Motor neuron (in vitro differentiated cells): ENCODE measurements around the gene ZNF138. TPM values are rescaled to one million over a fixed set of nuclear protein-coding genes. Genes with fewer than 3 reads are reported as not detected.
"Not testable (repeated sequence)": the region's sequence is repeated elsewhere in the genome, so short reads cannot be mapped to it uniquely, and the experiment has no call there.

Source experiments
- ATAC-seq, 8 experiments: fragments of 200-7000 bp; cut with Tn5 transposase; replicated peaks in 6 of 8; 2 replicates each; pipeline ENCODE4 v1.8.0; 2021; ENCODE audit warnings: mild to moderate bottlenecking in 8 of 8, moderate library complexity in 8 of 8
- H3K27ac ChIP-seq, 2 donors: fragments of 250-450 bp; sonication (Bioruptor Pico); 2 replicates each; pipeline ENCODE4 v1.9.0; 2021; ENCODE audit warnings: antibody characterized with exemption in 2 of 2, mild to moderate bottlenecking in 2 of 2, moderate library complexity in 1 of 2
- H3K4me1 ChIP-seq, 2 donors: fragments of 250-450 bp; sonication (Bioruptor Pico); replicated peaks in 1 of 2; 2 replicates each; pipeline ENCODE4 v1.6.1; 2021; ENCODE audit warnings: antibody characterized with exemption in 2 of 2, mild to moderate bottlenecking in 2 of 2, moderate library complexity in 1 of 2
- H3K4me3 ChIP-seq, 5 donors: fragments of 250-450 bp; sonication (Bioruptor Pico); 2 replicates each; pipeline ENCODE4 v1.9.0; 2021; ENCODE audit warnings: antibody characterized with exemption in 5 of 5, mild to moderate bottlenecking in 5 of 5, moderate library complexity in 4 of 5
- WGBS, 10 experiments: fragments of 450-650 bp; shearing (Covaris generic); methylation state at CpG; one replicate each; pipeline ENCODE4 v1.0.0; 2022; 5-methylcytosine and 5-hydroxymethylcytosine counted together
- in situ Hi-C, 9 experiments: fragments of 400-800 bp; cut with MboI; loops; one replicate each; pipeline ENCODE4 v1.15.0; 2021; ENCODE audit warnings: low sequenced_read_pairs in 9 of 9, low pct_unique_long_range_greater_than_20kb in 2 of 9; ENCODE audit not compliant: unreplicated experiment in 9 of 9
- total RNA-seq, 8 experiments: library from RNA; unstranded; fragments of 300-600 nt; gene quantifications; 2 replicates each; pipeline versions ENCODE4 v1.2.3 to v1.2.4, GENCODE V29; 2022

Gene ZNF138
- total RNA-seq, 8 experiments from 2014 or later: 4.6 to 49.2 (median 20.2) TPM

DNA sequence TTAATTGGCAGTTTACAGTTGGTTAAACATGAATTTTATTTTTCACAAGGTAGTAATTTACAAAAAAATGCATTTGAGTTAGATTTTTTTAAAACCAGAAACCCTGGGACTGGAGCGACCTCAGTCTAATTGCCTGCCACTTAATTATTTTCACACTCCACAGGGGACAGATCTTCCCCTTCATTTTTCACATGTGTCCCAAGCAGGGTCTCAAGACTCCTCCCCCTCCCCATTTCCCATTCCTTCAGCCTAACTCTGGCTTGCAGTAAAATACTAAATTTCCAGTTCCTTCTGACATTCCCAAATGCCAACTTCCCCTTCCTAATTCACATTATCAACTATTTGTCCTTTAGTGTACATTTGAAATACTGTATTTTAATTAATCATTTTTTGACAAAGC is 948 bp downstream of the ZNF138 start:
- 0 to 22% (median 0%) methylated on average over 1 of the region's 1 CpG; no CpG with 5 or more reads in 2 of the 10 experiments for WGBS, 10 experiments
- Histone ChIP-seq H3K4me1 (peaks cover 3 to 14% of the 10 kb centered on the region in 2 donors), H3K27ac (peak overlapping the region; percentile 90 to 95), H3K4me3 (peak overlapping the region; percentile 51 to 96 (median 65))
- in situ Hi-C loops: no loop called here
- no peak for ATAC-seq

DNA sequence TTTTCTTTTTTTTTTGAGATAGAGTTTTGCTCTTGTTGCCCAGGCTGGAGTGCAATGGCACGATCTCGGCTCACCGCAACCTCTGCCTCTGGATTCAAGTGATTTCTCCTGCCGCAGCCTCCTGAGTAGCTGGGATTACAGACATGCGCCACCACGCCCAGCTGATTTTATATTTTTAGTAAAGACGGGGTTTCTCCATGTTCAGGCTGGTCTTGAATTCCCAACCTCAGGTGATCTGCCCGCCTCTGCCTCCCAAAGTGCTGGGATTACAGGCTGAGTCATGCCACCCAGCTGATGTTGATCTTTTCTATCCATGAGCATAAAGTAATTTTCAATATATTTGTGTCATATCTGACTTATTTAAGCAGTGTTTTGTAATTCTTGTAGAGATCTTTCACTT is 4.9 kb downstream of the ZNF138 start:
- H3K4me3 ChIP-seq, H3K27ac ChIP-seq, in situ Hi-C loops, ATAC-seq, H3K4me1 ChIP-seq: not testable (repeated sequence)
- WGBS, 10 experiments: 92 to 100% (median 95%) methylated on average over 3 to 8 of the region's 8 CpGs; no CpG with 5 or more reads in 1 of the 10 experiments

DNA sequence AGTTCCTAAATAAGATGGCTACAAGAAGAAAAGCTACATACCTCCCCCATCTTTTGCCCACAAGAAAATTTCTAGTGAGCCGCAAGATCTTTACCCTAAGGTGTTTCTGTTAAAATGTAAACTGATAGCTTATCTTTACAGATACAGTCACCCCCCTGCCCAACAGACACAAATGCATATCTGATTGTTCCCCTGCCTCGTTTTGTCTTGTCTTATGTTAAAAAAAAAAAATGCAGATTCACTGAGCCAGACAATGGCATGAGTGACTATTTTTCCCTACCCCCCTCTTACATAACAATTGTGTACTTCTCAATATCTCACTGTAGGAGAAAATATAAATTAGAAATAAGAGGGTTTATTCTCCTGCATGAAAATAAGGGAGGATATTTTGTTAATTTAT is 8.5 kb downstream of the ZNF138 start:
- WGBS, 10 experiments: 42 to 88% (median 56%) methylated on average over 1 to 2 of the region's 2 CpGs; no CpG with 5 or more reads in 2 of the 10 experiments
- H3K27ac ChIP-seq: no peak overlapping the region
- H3K4me1 ChIP-seq: no peaks in the 10 kb centered on the region

DNA sequence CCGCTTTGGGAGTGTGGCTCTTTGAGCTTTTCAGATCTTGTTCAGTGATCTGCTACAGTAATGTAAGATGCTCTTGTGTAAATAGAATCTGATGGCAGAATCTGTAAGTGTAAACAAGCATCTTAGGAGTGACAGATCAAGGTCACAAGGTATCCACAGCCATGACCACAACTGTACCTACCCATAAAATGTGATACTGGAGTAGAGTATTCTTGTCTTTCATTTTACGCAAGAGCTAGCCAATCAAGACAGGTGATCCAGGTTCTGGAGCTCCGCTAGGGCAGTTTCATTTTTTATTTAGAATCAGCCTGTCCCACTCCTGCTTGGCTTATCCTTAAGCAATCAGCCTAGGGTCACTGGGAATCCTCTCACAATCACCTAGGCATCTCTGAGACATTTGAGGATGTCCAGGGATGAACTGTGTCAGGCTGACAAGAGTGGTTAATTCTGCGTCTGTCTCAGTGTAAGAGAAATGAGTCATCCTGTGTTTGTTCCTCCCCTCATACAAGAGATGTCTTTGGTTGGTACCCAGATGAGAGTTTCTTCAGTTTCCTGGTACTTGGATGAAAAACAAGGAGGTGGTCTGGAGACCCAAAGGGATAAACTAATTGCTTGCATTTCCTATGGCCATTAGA is 13.6 kb downstream of the ZNF138 start:
- 76 to 100% (median 92%) methylated on average over 1 to 4 of the region's 4 CpGs; no CpG with 5 or more reads in 4 of the 10 experiments for WGBS, 10 experiments
- no peaks in the 10 kb centered on the region for H3K4me1 ChIP-seq
- in situ Hi-C loops: no loop called here
- H3K4me3 ChIP-seq: no peak overlapping the region
- no peak overlapping the region for H3K27ac ChIP-seq
- ATAC-seq: no peak

More for the DNA sequence above, 8.5 kb downstream of the ZNF138 start:
- ATAC-seq: no peak
- in situ Hi-C loops: no loop called here
- no peak overlapping the region for H3K4me3 ChIP-seq

DNA sequence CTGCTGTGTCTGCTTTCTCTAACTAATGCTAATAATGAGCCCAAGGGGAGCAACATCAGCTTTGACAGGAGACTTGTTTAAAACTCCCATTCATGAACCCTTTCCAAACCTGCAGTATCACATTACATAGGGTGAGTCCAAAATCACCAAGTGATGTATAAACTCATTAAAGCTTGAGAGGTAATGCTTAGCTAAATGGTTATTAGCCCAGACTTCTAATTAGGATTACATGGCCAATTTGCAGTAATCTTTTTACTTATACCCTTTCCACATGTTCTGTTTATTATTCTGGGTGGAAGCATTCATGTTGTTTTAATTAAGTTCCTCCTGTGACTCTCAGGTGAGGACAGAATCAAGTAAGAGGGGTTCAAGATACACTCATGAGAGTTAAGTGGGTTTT is 17.5 kb downstream of the ZNF138 start:
- Histone ChIP-seq H3K27ac (no peak overlapping the region), H3K4me1 (no peaks in the 10 kb centered on the region), H3K4me3 (no peak overlapping the region)
- in situ Hi-C loops: no loop called here
- ATAC-seq: no peak

DNA sequence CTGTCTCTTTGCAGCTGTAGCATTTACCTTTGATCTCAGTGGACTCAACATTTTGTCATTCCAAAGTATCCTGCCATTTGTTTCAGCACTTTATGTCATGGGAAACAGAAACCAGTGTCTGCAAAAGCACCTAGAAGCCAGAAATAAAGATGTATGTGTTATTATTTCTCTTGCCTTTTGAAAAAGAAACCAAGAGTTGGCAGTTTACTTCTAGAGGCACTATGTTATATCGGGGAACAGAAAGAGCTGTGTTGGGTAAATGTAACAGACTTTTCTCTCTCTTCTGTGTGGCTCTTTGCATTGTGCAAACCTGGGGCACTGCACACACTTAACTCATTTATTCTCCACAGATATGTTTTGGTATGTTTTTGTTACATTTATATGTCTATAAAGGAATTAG is 36.7 kb downstream of the ZNF138 start:
- in situ Hi-C loops: no loop called here
- WGBS, 10 experiments: 67 to 100% (median 100%) methylated on average over 1 of the region's 1 CpG; no CpG with 5 or more reads in 3 of the 10 experiments
- no peak for ATAC-seq
- H3K4me3 ChIP-seq: no peak overlapping the region
- H3K4me1 ChIP-seq: no peaks in the 10 kb centered on the region
- no peak overlapping the region for H3K27ac ChIP-seq

DNA sequence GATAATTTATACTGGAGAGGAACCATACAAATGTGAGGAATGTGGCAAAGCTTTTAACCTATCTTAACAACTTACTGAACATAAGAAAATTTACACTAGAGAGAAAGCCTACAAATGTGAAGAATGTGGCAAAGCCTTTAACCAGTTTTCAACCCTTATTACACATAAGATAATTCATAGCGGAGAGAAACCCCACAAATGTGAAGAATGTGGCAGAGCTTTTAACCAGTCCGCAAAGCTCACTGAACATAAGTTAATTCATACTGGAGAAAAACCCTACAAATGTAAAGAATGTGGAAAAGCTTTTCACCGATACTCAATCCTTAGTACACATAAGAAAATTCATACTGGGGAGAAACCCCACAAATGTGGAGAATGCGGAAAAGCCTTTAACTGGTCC is 37.9 kb downstream of the ZNF138 start:
- WGBS, 10 experiments: 78 to 100% (median 85%) methylated on average over 1 to 4 of the region's 4 CpGs
- Histone ChIP-seq H3K27ac (no peak overlapping the region), H3K4me3 (no peak overlapping the region), H3K4me1 (no peaks in the 10 kb centered on the region)
- in situ Hi-C loops: no loop called here
- ATAC-seq: no peak

DNA sequence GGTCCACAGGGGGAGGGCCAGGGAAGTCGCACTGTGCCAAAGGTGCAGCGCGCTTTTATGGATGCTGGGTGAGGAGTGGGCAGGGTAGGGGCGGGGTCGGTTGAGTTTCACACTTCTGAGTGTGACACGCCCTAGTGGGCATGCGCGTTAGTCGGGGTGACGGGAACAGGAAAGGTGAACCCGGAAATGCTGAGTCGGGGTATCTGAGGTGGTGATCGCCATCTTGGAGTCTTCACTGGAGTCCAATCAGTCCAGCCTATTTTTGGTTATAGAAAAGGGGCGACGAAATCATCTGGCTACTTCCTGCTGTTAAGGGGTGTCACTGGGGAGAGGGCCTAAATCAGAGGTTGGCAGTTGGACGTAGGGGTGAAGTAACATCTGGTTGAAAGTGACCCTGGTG is 40.8 kb downstream of the ZNF138 start:
- in situ Hi-C loops: no loop called here
- WGBS, 10 experiments: 83 to 100% (median 98%) methylated on average over 1 to 4 of the region's 16 CpGs; no CpG with 5 or more reads in 5 of the 10 experiments
- Histone ChIP-seq H3K4me1 (no peaks in the 10 kb centered on the region), H3K27ac (no peak overlapping the region), H3K4me3 (no peak overlapping the region)
- no peak for ATAC-seq

DNA sequence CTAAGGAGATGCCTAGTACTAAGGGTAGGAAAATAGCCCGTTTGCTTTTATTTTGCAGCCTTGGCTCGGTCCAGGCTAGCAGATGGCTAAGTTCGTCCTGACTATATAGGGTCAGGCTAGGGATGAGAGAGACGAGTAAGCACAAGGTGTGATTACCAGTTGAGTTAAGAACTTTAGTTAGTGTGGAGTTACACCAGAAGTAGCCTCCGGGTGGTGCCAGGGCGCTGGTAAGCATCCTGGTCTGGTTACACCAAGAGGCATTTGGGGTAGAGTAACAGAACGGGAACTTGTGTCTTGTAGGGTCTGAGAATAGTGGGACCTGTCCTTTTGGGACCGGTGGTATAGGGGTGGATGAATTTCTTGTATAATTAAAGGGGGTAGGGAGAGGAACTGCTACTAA is 41.6 kb downstream of the ZNF138 start:
- H3K4me1 ChIP-seq, ATAC-seq, in situ Hi-C loops, H3K27ac ChIP-seq, H3K4me3 ChIP-seq: not testable (repeated sequence)
- 79 to 100% (median 91%) methylated on average over 1 to 6 of the region's 8 CpGs; no CpG with 5 or more reads in 4 of the 10 experiments for WGBS, 10 experiments

DNA sequence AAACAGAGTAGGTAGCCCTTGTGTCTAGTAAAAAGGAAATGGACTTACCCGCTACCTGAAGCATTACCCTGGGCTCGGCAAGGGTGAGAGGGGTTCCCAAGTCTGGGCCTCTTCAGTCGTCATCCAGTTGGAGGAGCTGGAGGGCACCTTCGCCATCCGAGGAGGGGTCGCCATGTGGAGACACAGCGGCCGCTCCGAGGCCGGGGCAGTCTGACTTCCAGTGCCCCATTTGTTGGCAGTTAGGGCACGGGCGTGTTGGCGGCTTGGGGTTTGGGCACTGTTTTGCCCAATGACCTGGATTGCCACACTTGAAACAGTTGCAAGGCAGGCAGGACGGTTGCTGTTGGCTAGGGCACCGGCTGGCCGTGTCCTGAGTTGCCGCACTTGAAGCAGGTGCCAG is 43.8 kb downstream of the ZNF138 start:
- no CpG with 5 or more reads among the region's 17 CpGs for WGBS, 10 experiments
- ATAC-seq, in situ Hi-C loops, H3K4me1 ChIP-seq, H3K27ac ChIP-seq, H3K4me3 ChIP-seq: not testable (repeated sequence)

DNA sequence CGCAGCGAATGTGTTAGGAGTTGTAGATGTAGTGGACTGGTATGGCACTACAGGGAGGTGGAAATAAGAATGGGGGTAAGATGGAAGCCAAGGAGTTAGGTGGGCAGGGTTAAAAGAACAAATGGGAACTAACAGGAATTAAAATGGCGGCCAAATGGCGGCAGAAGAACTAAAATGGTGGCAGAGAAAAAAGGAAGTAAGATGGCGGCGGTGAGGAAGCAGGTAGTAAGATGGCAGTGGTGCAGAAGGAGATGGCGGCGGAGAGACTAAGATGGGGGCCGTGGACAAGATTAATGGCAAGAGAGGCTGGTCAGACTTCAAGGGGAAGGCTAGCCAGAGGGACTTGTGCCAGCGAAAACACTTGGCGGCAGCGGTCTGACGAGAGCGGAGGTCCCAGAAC is 44.5 kb downstream of the ZNF138 start:
- H3K4me3 ChIP-seq: no peak overlapping the region
- 61 to 97% (median 74%) methylated on average over 1 to 12 of the region's 14 CpGs for WGBS, 10 experiments
- no peak for ATAC-seq
- H3K4me1 ChIP-seq: no peaks in the 10 kb centered on the region
- in situ Hi-C loops: no loop called here
- no peak overlapping the region for H3K27ac ChIP-seq

DNA sequence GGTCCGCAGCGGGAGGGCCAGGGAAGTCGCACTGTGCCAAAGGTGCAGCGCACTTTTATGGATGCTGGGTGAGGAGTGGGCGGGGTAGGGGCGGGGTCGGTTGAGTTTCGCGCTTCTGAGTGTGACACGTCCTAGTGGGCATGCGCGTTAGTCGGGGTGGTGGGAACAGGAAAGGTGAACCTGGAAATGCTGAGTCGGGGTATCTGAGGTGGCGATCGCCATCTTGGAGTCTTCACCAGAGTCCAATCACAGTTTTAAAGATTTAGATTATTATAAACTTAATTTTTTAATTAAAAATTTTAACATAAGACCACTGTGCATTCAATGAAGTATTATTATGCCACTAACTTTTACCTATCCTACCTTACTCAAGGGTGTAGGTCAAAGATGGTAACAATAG is 45.7 kb downstream of the ZNF138 start:
- H3K4me3 ChIP-seq: no peak overlapping the region
- in situ Hi-C loops: no loop called here
- no peaks in the 10 kb centered on the region for H3K4me1 ChIP-seq
- H3K27ac ChIP-seq: no peak overlapping the region
- 90 to 100% (median 100%) methylated on average over 1 to 3 of the region's 16 CpGs; no CpG with 5 or more reads in 7 of the 10 experiments for WGBS, 10 experiments
- ATAC-seq: no peak

DNA sequence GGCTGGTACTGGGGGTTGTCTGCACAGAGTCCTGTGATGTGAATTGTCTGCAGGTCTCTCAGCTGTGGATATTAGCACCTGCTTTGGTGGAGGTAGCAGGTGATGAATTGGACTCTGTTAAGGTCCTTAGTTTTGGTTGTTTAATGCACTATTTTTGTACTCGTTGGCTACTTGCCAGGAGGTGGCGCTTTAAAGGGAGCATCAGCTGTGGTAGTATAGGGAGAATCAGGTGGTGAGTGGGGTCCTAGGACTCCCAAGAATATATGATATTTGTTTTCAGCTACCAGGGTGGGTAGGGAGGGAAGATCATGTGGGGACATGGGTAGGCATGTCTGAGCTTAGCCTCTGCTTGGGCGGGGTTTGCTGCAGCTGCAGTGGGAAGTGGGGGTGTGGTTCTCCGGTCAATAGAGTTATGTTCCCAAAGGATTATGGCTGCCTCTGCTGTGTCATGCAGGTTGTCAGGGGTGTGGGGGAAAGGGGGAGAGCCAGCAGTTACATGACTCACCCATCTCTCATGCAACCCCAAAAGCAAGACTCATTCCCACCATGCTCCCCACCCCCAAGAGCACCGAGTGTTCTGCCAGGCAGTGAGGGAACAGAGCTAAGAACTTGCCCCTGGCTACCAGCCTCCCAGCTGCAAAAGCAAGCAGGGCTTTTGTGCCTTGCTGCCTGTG is 55.2 kb downstream of the ZNF138 start:
- WGBS, 10 experiments: 33 to 88% (median 44%) methylated on average over 2 to 4 of the region's 5 CpGs; no CpG with 5 or more reads in 5 of the 10 experiments
- H3K4me1 ChIP-seq: no peaks in the 10 kb centered on the region
- in situ Hi-C loops: no loop called here
- H3K27ac ChIP-seq: no peak overlapping the region
- H3K4me3 ChIP-seq: no peak overlapping the region
- ATAC-seq: peak in 4 of 8 experiments; percentile 6 to 99 (median 98)
